Body of pancreas (tissue), 4 donors: ENCODE measurements around the gene CHAC2. TPM values are rescaled to one million over a fixed set of nuclear protein-coding genes. Genes with fewer than 3 reads are reported as not detected.

ENCODE experiments used
- ATAC-seq: fragments of 150-250 bp; one replicate; pipeline ENCODE4 v1.9.1; 2016
- DNase-seq, 4 donors: peaks; one replicate each; pipeline ENCODE4 v3.0.0-alpha.2; 2019
- H3K27ac ChIP-seq, 4 donors: fragments of 200-600 bp; sonication (generic); 1 replicate in 3 of 4; 2 replicates in 1 of 4; pipeline versions ENCODE4 v1.5.1 to v1.6.1; 2016 to 2019; ENCODE audit warnings: mild to moderate bottlenecking in 1 of 4, mixed read lengths in 1 of 4, moderate library complexity in 1 of 4
- H3K27me3 ChIP-seq, 2 donors: fragments of 200-600 bp; sonication (generic); one replicate each; pipeline ENCODE4 v1.6.0; 2016; ENCODE audit warnings: mild to moderate bottlenecking in 1 of 2
- H3K36me3 ChIP-seq, 2 donors: fragments of 200-600 bp; sonication (generic); replicated peaks in 1 of 2; 2 replicates each; pipeline ENCODE4 v1.5.1; 2016; ENCODE audit warnings: low read depth in 2 of 2; ENCODE audit not compliant: insufficient read depth in 1 of 2
- H3K4me1 ChIP-seq: fragments of 200-600 bp; sonication (generic); one replicate; pipeline ENCODE4 v1.6.0; 2016
- H3K4me3 ChIP-seq, 2 donors: fragments of 200-600 bp; sonication (generic); 1 replicate in 1 of 2; 2 replicates in 1 of 2; pipeline ENCODE4 v1.5.1; 2016 to 2019
- H3K9me3 ChIP-seq, 3 donors: fragments of 200-600 bp; sonication (generic); 1 replicate in 2 of 3; 2 replicates in 1 of 3; pipeline ENCODE4 v1.5.1; 2016
- POLR2A ChIP-seq, 3 donors: fragments of 450-650 bp; IDR thresholded peaks; one replicate each; pipeline ENCODE4 v1.6.1; 2016; ENCODE audit warnings: antibody characterized with exemption in 3 of 3, mild to moderate bottlenecking in 2 of 3
- WGBS, 2 donors: methylation state at CpG; one replicate each; pipeline ENCODE4 v1.1.5; 2017; 5-methylcytosine and 5-hydroxymethylcytosine counted together
- intact Hi-C: fragments of 100-400 bp; cut with DNase I; formaldehyde crosslinking; loops from one replicate; pipeline ENCODE4 v1.15.1; 2023
- total RNA-seq, 2 donors: library from RNA; depleted of rRNA; stranded (reverse); fragments of >200 nt; gene quantifications; one replicate each; pipeline ENCODE4 v1.1.0, GENCODE V29; 2016
- TF ChIP-seq, protein P1 (sequence below), 7 experiments: fragments of 450-650 bp in 4 of 7; fragments of 200-600 bp in 3 of 7; sonication (generic) in 3 of 7; IDR thresholded peaks; one replicate each; pipeline ENCODE4 v1.5.1; 2016 to 2019; ENCODE audit warnings: antibody characterized with exemption in 7 of 7

CHAC2 gene
- total RNA-seq, 2 donors from 2014 or later, result 2.1 to 5.9 TPM

DNA sequence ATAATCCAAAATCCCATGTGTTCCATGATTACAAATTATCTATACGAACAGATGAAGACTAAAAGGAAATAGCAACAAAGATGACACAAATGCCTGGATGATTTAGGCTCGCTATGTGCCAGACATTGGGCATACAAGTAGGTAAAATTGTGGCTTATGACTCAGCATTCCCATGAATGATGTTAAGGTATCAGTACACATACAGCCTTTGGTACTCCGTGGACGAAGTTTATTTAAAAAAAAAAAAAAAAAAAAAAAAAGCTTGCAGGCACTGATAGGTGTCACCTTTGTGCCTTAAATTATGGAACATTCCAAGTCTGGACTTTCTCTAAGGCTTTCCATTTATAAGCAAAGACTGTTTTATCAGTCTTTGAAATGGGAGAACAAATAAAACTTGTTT, 2.7 kb downstream of the CHAC2 start:
- no peaks in the 10 kb centered on the region for H3K9me3 ChIP-seq
- 60 to 68% methylated on average over 4 of the region's 4 CpGs for WGBS, 2 donors
- intact Hi-C loops, result no loop called here

DNA sequence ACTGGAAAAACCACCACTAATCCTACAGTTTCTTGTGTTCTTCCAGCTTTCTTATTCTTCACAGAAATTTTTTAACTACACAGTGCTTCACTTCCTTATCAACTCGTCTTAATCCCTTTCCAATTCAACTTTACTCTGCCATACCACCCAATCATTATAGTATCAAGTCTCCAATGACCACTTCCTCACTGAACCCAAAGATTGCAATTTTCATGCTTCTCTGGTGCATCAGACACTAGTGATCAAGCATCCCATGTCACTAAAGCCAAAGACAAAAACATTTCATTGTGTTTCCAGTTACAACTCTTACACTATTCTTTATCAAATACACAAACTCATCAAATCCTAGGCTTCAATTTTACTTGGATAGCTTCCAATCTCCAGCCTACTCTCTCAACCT, 9.5 kb downstream of the CHAC2 start:
- DNase-seq (no peak), ATAC-seq (no peak)
- WGBS, 2 donors, result 64 to 78% methylated on average over 1 of the region's 1 CpG
- no peaks in the 10 kb centered on the region for H3K9me3 ChIP-seq
- TF ChIP-seq POLR2A (IDR thresholded peaks at IDR 0.05), result no peak
- TF ChIP-seq, protein P1, sequence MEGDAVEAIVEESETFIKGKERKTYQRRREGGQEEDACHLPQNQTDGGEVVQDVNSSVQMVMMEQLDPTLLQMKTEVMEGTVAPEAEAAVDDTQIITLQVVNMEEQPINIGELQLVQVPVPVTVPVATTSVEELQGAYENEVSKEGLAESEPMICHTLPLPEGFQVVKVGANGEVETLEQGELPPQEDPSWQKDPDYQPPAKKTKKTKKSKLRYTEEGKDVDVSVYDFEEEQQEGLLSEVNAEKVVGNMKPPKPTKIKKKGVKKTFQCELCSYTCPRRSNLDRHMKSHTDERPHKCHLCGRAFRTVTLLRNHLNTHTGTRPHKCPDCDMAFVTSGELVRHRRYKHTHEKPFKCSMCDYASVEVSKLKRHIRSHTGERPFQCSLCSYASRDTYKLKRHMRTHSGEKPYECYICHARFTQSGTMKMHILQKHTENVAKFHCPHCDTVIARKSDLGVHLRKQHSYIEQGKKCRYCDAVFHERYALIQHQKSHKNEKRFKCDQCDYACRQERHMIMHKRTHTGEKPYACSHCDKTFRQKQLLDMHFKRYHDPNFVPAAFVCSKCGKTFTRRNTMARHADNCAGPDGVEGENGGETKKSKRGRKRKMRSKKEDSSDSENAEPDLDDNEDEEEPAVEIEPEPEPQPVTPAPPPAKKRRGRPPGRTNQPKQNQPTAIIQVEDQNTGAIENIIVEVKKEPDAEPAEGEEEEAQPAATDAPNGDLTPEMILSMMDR (IDR thresholded peaks at IDR 0.05), result no peak
- intact Hi-C loops, result no loop called here
- H3K4me3 ChIP-seq, result no peak overlapping the region
- H3K27me3 ChIP-seq, result no peaks in the 10 kb centered on the region
- H3K4me1 ChIP-seq, result no peaks in the 10 kb centered on the region
- no peaks in the 10 kb centered on the region for H3K36me3 ChIP-seq
- no peak overlapping the region for H3K27ac ChIP-seq

More for the DNA sequence above, 2.7 kb downstream of the CHAC2 start:
- TF ChIP-seq, protein P1 (IDR thresholded peaks at IDR 0.05), result no peak
- no peak for TF ChIP-seq POLR2A (IDR thresholded peaks at IDR 0.05)
- Histone ChIP-seq H3K27ac (no peak overlapping the region), H3K4me1 (peaks cover 9% of the 10 kb centered on the region), H3K27me3 (no peaks in the 10 kb centered on the region), H3K36me3 (no peaks in the 10 kb centered on the region), H3K4me3 (no peak overlapping the region)
- DNase-seq (no peak), ATAC-seq (no peak)

DNA sequence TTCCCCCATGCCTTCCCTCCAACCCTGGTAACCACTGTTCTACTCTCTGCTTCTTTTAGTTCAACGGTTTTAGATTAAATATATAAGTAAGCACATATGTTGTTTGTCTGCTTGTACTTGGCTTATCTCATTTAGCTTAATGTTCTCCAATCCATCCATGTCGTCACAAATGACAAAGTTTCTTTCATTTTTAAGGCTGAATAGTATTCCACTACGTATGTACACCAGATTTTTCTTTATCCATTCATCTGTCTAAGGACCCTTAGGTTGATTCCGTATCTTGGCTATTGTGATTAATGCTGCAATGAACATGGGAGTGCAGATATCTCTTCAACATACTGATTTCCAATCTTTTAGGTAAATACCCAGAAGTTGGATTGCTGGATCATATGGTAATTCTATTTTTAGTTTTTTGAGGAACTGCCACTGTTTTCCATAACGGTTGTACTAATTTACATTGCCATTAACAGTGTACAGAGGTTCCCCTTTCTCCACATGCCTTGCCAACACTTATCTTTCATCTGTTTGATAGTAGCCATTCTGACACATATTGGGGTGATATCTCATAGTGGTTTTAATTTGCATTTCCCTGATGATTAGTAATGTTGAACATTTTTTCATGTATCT, 11.0 kb downstream of the CHAC2 start:
- 69 to 78% methylated on average over 5 of the region's 5 CpGs for WGBS, 2 donors
- Histone ChIP-seq H3K4me1 (no peaks in the 10 kb centered on the region), H3K4me3 (no peak overlapping the region), H3K27ac (no peak overlapping the region), H3K9me3 (no peaks in the 10 kb centered on the region), H3K27me3 (no peaks in the 10 kb centered on the region), H3K36me3 (no peaks in the 10 kb centered on the region)
- DNase-seq (no peak), ATAC-seq (no peak)
- TF ChIP-seq POLR2A (IDR thresholded peaks at IDR 0.05), result no peak
- TF ChIP-seq, protein P1 (IDR thresholded peaks at IDR 0.05), result no peak
- intact Hi-C loops, result no loop called here

DNA sequence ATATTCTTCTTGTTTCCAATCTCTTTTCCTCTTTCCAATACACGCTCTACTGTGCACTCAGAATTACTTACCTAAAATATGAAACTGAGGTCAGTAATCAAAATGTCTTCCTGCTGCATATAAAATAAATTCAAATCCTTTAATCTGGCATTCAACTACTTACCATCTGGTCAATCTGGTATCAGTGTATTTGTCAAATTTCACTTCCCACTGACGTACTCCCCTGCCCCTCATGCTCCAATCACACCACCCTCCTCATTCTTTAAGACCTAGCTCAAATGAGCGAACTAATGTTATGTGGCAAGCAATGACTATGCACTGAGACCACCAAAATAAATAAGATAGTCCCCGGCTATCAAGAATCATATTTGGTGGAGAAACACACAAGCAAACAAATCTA, 12.5 kb downstream of the CHAC2 start:
- H3K36me3 ChIP-seq, result no peaks in the 10 kb centered on the region
- intact Hi-C loops, result no loop called here
- H3K4me1 ChIP-seq, result peaks cover 14% of the 10 kb centered on the region
- H3K27me3 ChIP-seq, result no peaks in the 10 kb centered on the region
- TF ChIP-seq POLR2A (IDR thresholded peaks at IDR 0.05), result no peak
- TF ChIP-seq, protein P1 (IDR thresholded peaks at IDR 0.05), result no peak
- DNase-seq, result no peak
- H3K27ac ChIP-seq, result no peak overlapping the region
- WGBS, 2 donors, result 84 to 91% methylated on average over 4 of the region's 4 CpGs
- no peak overlapping the region for H3K4me3 ChIP-seq
- ATAC-seq, result no peak
- H3K9me3 ChIP-seq, result no peaks in the 10 kb centered on the region

DNA sequence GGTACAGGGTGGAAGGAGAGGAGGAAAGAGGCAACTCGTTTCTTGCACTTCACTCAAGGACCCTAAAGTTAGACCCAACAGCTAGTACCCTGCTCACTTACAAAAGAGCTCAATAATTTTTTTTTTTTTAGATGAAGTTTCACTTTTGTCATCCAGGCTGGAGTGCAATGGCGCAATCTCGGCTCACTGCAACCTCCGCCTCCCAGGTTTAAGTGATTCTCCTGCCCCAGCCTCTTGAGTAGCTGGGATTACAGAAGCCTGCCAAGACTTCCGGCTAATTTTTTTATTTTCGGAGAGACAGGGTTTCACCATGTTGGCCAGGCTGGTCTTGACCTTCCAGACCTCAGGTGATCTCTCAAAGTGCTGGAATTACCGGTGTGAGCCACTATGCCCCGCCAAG, 15.1 kb downstream of the CHAC2 start:
- ATAC-seq, result no peak
- TF ChIP-seq, protein P1 (IDR thresholded peaks at IDR 0.05), result no peak
- TF ChIP-seq POLR2A (IDR thresholded peaks at IDR 0.05), result no peak
- H3K27ac ChIP-seq, result no peak overlapping the region
- no peaks in the 10 kb centered on the region for H3K27me3 ChIP-seq
- no peaks in the 10 kb centered on the region for H3K9me3 ChIP-seq
- H3K4me1 ChIP-seq, result peaks cover 24% of the 10 kb centered on the region
- no peak for DNase-seq
- no peak overlapping the region for H3K4me3 ChIP-seq
- intact Hi-C loops, result no loop called here
- WGBS, 2 donors, result 78 to 80% methylated on average over 8 of the region's 8 CpGs
- no peaks in the 10 kb centered on the region for H3K36me3 ChIP-seq
